Measurements from ENCODE around the gene DDX56.
A peak's percentile ranks its signal among the peaks of the same experiment; 100 is the strongest.
"Not testable (repeated sequence)": the region's sequence is repeated elsewhere in the genome, so short reads cannot be mapped to it uniquely, and the experiment has no call there.

DDX56 gene

DNA sequence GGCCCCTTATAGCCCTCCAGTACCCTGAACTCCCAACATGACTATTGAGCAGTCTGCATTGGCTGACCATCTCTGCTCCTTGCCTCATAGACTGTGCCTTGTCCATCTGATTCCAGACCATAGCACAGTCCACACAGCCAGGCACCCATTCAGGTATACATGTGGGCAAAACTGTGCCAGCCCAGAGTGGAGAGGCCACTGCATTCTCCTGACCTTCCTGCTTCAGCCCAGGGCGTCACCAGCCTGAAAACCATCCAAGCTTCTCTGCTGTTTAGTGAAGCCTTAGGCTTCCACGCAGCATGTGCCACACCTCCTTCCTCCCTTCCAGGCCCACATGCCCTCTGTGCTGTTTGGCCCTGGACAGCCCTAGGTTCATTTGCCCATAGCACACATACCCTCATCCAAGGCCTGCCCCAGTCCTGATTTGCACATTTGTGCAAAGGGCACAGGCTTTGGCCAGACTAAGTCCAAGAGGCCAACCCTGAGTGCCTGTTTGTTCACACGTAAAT is 10.5 kb downstream of the DDX56 start:
- no peak for DNase-seq

- DNase-seq = not testable (repeated sequence)
Observed at GRCh38 chr7:44562622-44562962, 11.1 kb downstream of the DDX56 start.

DNA sequence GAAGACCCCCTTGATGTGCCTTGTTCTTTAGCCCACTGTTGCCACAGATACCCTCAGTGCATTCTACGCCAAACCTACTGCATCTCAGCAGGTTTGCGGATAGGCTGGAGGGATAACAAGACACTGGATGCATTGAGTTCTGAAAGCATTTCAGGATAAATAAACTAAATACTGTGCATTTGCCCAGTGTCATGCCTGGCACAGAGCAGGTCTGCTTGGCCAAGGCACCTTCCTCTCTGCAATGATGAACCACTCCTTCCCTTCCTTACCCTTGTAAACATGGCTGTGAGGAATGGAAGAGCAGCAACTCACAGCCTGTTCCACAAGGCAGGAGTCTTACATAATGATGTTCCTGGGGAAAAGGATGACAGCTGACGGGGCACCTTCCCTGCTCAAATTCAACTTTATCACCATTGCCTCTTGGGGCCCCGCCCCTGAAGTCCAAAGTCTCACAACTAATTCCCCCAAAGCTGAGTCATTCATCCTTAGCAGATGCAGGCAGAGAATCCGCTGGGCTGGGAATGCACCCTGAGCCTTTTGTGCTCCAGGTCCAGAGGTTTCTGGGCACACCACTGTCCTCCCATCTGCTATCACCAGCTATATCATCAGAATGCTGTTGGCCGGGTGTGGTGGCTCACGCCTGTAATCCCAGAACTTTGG is 11.6 kb downstream of the DDX56 start:
- DNase-seq = peak in 1 of 58 donors; percentile 27

DNA sequence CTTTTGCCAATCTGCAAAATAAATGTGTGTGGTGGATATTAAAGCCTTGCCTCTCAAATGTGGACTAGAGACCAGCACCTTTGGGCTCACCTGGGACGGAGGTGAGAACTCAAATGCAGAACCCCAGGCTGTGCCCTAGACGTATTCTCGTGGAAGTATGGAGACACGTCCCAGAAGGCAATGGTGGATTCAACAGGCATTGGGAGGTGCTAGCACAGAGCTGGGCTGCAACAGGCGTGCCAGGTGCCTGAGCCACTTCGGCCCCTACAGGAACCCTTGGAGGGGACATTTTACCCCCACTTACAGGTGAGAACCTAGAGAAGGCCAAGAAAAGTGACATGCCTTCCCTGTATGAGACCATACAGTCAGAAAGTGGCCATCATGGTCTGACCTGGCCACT is 12.2 kb downstream of the DDX56 start:
- no peak for DNase-seq

DNA sequence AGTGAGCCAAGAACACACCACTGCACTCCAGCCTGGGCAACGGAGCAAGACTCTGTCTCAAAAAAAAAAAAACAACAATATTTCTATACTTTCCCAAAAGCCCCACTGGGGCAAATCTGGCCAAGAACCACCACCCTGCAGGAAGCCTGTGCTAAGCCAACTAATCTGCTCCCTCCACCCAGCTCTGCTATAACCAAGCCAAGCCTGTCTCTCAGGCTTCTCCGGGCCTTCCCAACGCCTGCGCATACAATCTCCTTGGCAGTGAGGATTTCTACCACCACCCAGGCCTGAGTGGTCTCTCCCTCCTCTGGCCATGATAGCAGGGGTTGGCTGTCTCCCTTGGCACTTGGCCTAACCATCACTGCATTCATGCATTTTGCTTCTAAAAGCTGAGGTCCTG is 14.2 kb downstream of the DDX56 start:
- no peak for DNase-seq

- no peak for DNase-seq
Observed at GRCh38 chr7:44557485-44557884, 16.2 kb downstream of the DDX56 start.

DNA sequence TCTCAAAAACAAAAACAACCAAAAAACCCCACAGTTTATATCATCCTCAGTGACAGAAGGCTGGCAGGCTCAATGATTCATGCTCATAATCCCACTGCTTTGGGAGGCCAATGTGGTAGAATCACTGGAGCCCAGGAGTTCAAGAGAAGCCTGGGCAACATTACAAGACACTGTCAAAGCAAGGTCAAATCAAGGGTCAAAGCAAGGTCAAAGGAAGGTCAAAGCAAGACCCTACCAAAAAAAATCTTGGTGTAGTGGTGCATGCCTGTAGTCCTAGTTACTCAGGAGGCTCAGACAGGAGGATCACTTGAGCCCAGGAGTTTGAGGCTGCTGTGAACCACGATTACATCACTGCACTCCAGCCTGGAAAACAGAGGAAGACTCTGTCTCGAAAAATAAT is 18.4 kb downstream of the DDX56 start:
- no peak for DNase-seq

DNA sequence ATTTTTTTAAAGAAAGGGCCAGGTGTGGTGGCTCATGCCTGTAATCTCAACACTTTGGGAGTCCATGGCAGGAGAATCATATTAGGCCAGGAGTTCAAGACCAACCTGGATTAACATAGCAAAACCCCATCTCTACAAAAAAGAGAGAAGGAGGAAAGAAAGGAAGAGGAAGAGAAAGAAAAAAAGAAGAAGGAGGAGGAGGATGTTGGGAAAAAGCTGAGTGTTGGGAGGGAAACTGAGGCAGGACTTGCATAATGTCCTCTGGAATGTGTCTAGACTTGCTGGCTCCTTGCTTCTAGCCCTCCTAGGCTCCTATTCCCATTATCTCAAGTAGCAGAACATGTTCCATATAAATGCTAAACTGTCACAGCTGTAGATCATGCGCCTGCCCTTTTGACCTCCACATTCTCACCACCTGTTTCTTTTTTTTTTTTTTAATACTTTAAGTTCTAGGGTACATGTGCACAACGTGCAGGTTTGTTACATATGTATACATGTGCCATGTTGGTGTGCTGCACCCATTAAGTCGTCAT is 21.2 kb downstream of the DDX56 start:
- DNase-seq = not testable (repeated sequence)

GRCh38 chr7:44549457-44549856 is 24.3 kb downstream of the DDX56 start:
- DNase-seq = no peak

DNA sequence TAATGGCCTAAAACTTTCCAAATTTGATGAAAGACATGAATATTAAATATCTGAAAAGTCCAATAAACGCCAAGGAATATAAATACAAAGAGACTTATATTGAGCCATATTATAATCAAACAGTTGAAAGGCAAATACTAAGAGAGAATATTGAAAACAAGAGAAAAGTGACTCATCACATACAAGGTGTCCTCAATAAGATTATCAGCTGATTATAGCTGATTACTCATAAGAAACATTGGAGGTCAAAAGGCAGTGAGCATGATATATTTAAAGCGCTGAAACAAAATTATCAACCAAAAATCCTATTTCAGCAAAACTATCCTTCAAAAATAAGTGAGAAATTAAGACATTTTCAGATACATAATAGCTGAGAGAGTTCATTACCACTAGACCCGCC is 24.8 kb downstream of the DDX56 start:
- no peak for DNase-seq

GRCh38 chr7:44547536-44548231 is 26.0 kb downstream of the DDX56 start:
- no peak for DNase-seq

GRCh38 chr7:44541876-44542610 is 31.7 kb downstream of the DDX56 start:
- no peak for DNase-seq

DNA sequence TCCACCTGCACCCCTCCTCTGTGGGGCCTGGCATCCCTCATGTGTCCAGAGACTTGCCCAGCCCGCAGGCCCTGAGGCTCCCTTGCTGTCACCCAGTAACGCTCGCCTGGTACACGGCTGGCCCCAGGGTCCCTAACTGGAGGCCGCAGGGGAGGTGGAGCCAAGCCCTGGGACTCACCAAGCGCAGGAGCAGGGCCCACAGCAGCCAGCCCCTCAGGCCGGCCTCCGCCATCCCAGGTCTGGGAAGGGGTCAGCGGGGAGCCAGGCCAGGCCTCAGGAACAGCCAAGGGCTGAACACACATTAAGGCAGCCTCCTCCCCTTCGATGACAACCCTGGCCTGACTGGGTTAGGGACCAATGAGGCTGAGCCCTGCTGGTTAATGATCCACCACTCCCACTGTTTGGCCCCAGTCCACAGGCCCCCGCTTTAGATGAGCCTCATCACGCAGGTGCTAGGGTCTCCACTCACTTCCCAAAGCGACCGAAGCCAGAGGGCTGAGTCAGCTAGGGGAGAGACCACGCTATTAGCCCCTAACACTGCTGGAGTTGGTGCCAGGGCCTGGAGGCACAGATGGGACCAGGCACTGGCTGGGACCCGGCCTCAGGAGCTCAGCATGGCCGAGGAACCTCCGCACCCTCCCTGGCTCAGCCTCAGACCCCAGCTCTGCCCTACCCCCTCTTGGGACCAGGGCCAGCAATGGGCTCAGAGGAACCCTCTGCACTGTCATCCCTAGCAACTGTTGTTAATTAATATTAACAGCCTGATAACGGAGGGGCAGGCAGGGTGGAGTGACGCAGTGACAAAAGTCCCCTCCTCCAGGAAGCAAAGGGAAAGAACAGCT is 32.5 kb downstream of the DDX56 start, which contains the start of gene NPC1L1:
Gene NPC1L1, minus strand, starts transcription at position 303 of the 842 bp plus-strand sequence. Its CDS starts 71 bp downstream, at position 232.
- no peak for DNase-seq

DNA sequence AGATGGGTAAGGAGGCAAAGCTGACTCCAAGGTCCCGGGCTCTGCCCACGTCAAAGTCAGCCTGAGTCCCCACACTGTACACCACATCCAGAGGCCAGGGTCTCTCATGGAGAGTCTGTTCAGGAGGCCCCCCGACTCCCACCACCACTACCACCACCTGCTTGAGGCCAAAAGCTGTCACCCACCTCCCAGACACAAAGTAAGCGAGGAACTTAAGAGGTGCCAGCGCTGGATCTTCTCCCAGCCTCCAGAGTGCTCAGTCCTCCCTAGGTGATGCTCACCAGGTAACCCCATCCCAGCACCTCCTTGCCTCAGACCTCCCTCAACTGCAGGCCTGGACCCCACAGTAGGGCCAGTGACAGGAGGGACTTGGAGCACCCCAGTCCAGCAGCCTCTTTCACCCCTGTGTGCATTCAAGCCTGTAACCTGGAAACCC is 33.1 kb downstream of the DDX56 start:
- no peak for DNase-seq

- no peak for DNase-seq
Observed at GRCh38 chr7:44539669-44540506, 33.8 kb downstream of the DDX56 start.

DNA sequence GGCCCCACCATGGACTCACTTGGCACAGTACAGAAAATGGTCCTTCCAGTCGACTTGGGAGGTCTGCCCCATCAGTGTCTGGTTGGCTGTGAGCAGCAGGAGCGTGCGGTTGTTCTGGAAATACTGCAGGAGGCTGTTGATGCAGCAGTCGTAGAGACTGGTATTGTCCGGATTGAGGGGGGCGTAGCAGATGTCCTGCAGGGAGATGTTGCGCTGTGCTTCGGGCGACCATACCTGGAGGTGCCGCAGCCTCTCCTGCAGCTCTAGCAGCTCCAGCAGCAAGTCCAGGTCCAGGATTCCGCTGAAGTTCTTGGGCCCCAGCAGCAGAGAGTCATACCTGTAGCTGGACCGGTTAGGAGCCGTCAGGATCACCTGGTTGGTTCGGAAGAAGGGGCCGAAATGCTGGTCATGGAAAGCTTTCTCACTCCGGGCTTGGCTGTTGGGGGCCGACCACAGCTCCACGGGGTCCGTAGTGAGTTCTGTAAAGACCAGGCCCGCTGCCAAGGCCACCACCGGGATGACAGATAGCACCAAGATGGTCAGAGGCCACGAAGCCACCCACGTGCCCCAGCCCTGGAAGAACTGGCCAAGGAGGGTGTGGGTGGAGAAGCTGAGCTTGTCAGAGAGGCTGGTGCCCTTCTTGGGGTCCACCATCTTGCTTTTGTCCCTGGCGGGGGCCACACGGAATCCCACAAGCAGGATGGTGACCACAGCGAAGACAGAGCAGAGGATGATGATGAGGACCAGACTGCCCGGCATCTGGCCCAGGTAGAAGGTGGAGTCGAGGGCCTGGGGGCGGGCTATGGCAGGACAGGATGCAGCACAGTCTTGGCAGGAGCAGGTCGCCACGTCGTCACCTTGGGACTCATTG is 34.7 kb downstream of the DDX56 start:
- DNase-seq = no peak

- no peak for DNase-seq
Observed at GRCh38 chr7:44538093-44538797, 35.5 kb downstream of the DDX56 start.

GRCh38 chr7:44537442-44537841 is 36.3 kb downstream of the DDX56 start:
- DNase-seq = no peak
